HG02981 (cell line): ENCODE data around the gene TNFRSF12A.
"Not testable (repeated sequence)": the region's sequence is repeated elsewhere in the genome, so short reads cannot be mapped to it uniquely, and the experiment has no call there.

Experiments used
- ATAC-seq: cut with Tn5 transposase; IDR thresholded peaks from one replicate; pipeline ENCODE4 v1.9.1; 2021; ENCODE audit warnings: mild to moderate bottlenecking, moderate library complexity; ENCODE audit not compliant: unreplicated experiment

TNFRSF12A gene

GRCh38 chr16:3045758-3046640 is 25.8 kb downstream of the TNFRSF12A start, which contains the start of gene MMP25:
Gene MMP25, plus strand, starts transcription at chr16:3046561. Its CDS starts 357 bp downstream, at chr16:3046918.
- no peak for ATAC-seq

- ATAC-seq: no peak
These were observed 26.6 kb downstream of the TNFRSF12A start for GRCh38 chr16:3046641-3047386.

GRCh38 chr16:3047387-3047720 is 27.2 kb downstream of the TNFRSF12A start:
- ATAC-seq: no peak

- no peak for ATAC-seq
These were observed 29.8 kb downstream of the TNFRSF12A start for GRCh38 chr16:3049921-3050481.

GRCh38 chr16:3050487-3050886 is 30.3 kb downstream of the TNFRSF12A start:
- no peak for ATAC-seq

GRCh38 chr16:3051009-3051408 is 30.8 kb downstream of the TNFRSF12A start:
- no peak for ATAC-seq

- ATAC-seq: no peak
These were observed 31.3 kb downstream of the TNFRSF12A start for GRCh38 chr16:3051494-3051893.

GRCh38 chr16:3052571-3053329 is 32.6 kb downstream of the TNFRSF12A start:
- ATAC-seq: not testable (repeated sequence)

GRCh38 chr16:3053330-3053710 is 33.2 kb downstream of the TNFRSF12A start:
- not testable (repeated sequence) for ATAC-seq

GRCh38 chr16:3054965-3055733 is 35.0 kb downstream of the TNFRSF12A start:
- no peak for ATAC-seq

- not testable (repeated sequence) for ATAC-seq
These were observed 35.6 kb downstream of the TNFRSF12A start for GRCh38 chr16:3055734-3056115.

GRCh38 chr16:3056336-3057180 is 36.4 kb downstream of the TNFRSF12A start:
- no peak for ATAC-seq

- no peak for ATAC-seq
These were observed 37.3 kb downstream of the TNFRSF12A start for GRCh38 chr16:3057181-3058138.

GRCh38 chr16:3058139-3059030 is 38.2 kb downstream of the TNFRSF12A start:
- peak; percentile 26 for ATAC-seq

GRCh38 chr16:3059041-3059722 is 39.0 kb downstream of the TNFRSF12A start:
- ATAC-seq: peak; percentile 62

GRCh38 chr16:3059723-3060242 is 39.6 kb downstream of the TNFRSF12A start:
- ATAC-seq: no peak
